ENCODE results near the gene PLSCR3.

DNA sequence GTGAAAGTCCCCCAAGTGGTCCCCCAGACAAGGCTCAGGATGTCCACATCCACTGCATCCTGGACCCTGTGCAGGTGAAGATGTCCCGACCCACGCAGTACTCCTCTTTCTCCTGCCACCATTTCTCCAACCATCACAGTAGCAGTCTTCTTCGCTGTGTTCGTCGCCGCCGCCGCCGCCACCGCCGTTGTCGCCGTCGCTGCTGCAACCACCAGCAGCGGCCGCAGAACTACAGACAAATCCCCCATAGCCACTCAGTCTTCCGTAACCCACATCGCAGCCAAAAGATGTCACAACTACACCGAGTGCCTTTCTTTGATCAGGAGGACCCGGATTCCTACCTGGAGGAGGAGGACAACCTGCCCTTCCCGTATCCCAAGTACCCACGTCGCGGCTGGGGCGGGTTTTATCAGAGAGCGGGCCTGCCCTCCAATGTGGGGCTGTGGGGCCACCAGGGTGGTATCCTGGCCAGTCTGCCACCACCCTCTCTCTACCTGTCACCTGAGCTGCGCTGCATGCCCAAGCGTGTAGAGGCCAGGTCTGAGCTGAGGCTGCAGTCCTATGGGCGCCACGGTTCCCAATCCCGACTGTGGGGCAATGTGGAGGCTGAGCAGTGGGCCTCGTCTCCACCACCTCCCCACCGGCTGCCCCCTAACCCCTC, 32.0 kb upstream of the PLSCR3 start:
- TF ChIP-seq, protein P1, sequence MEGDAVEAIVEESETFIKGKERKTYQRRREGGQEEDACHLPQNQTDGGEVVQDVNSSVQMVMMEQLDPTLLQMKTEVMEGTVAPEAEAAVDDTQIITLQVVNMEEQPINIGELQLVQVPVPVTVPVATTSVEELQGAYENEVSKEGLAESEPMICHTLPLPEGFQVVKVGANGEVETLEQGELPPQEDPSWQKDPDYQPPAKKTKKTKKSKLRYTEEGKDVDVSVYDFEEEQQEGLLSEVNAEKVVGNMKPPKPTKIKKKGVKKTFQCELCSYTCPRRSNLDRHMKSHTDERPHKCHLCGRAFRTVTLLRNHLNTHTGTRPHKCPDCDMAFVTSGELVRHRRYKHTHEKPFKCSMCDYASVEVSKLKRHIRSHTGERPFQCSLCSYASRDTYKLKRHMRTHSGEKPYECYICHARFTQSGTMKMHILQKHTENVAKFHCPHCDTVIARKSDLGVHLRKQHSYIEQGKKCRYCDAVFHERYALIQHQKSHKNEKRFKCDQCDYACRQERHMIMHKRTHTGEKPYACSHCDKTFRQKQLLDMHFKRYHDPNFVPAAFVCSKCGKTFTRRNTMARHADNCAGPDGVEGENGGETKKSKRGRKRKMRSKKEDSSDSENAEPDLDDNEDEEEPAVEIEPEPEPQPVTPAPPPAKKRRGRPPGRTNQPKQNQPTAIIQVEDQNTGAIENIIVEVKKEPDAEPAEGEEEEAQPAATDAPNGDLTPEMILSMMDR (IDR thresholded peaks at IDR 0.05): no peak
- no peak for TF ChIP-seq POLR2AphosphoS5 (IDR thresholded peaks at IDR 0.05)
